T47D (cell line): ENCODE data around the gene KIF3A.

ENCODE experiments used
- DNase-seq, 2 experiments: peaks; one replicate each; pipeline versions ENCODE4 v3.0.0 to v3.0.0-alpha.2; 2011 to 2012; ENCODE audit warnings: low read depth in 1 of 2, low spot score in 1 of 2
- JUND ChIP-seq: IDR thresholded peaks from 2 replicates; pipeline ENCODE4 v1.6.1; 2012; ENCODE audit warnings: low read depth
- in situ Hi-C: cut with HindIII; loops from 2 replicates; pipeline ENCODE4 v1.10.0; 2016; ENCODE audit warnings: low sequenced_read_pairs, low pct_unique_long_range_greater_than_20kb

KIF3A gene

DNA sequence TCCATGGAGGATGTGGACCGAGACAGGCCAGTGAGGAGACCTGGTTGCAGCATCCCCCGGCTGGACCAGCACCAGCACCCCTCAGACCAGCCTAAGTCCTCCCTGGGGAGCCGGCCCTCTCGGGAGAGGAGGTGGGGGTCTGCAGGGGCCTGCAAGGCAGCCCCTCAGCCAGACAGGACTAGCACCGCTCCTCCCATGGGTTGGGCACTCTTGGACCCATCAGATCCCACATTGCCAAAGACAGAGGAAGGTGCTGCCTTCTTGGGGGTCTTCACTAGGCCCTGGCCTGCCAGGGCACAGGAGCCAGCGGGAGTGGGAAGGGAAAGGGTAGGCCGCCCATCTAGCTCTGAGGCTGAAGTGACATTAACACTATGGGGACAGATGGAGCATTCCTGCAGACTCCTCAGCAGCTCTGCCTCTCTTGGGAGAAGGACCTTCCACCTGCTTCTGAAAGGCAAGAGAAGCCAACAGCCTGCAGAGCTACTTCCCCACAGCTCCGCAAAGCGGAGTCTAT is 72.6 kb downstream of the KIF3A start:
- DNase-seq = no peak
- TF ChIP-seq JUND = no peak
- in situ Hi-C loops = no loop called here

DNA sequence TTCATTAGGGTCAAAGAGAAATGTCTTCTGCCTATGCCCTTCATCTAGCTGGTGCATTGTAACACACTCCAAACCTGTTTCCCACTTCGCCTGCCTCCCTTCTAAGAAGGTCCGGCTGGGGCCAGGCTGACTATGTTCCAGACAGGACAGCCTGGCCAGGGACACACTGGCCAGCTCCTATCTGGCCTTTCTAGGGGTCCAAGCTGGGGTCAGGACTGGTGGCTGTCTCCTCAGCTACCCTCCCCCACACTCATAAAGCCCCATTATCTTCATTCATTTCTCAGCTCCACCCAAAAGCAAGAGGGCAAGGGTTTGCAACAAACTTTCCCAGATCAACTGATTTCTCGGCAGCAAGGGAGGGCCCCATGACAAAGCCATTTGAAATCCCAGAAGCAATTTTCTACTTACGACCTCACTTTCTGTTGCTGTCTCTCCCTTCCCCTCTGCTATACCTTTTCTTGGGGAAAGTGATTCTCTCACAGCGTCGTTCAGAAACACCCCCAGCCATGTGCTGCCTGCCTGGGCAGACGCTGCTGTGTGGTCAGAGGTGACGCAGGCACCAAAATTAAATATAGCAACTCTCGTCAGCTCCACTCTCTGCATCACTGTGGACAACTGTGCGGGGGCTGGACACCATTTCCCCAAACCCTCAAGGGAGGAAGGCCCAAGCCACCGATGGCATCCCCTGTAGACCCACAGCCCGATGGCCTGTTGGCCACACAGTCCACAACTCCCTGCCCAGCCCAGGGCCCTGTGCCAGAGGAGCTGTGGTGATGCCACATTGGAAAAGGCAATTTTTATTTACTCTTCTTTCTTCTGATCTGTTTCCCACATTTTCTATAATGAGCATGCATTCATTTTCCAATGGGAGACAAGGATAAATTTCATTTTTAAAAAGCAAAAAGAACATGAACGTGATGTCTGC is 73.3 kb downstream of the KIF3A start:
- DNase-seq = no peak

DNA sequence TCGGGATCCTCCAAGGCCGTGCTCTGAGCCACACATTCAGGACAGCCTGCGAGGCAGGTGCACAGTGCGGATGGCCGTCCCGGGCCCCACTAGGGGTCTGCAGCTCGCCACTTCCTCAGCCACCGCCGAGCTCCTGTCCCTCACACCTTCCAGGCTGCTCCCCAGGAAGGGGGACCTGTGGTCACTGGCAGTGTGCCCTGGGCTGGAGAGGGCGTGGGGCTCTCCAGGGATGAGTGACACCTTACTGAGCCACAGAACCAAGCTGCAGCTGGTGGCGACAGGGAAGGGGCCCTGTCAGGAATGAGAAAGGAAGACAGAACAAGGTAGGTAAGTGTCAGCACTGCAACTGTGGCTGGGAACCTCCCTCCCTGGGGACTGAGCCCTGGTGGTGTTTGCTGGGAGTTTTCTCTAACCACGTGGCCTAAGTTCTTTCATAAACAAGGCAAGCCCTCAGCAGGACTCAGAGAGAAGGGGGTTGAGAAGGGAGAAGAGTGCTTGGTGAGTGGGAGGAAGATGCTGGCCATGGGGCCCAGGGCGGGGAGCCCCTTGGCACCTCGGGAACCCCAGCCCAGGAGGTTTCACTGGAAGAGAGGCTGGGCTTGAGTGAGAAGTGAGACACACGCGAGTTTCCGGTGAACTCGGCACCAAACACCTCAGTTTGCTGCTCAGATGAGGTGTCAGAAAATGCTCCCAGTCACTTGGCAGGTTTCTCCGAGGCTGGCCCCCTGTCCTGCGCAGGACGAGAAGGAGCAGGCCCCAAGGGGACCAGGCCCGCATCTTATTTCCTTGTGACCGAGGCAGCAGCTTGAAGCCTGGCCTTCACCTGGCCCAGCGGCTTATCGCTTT is 74.2 kb downstream of the KIF3A start:
- in situ Hi-C loops = no loop called here
- TF ChIP-seq JUND = no peak
- peak in 1 of 2 experiments; percentile 17 for DNase-seq

More for the DNA sequence above, 73.3 kb downstream of the KIF3A start:
- in situ Hi-C loops = no loop called here
- TF ChIP-seq JUND = no peak

DNA sequence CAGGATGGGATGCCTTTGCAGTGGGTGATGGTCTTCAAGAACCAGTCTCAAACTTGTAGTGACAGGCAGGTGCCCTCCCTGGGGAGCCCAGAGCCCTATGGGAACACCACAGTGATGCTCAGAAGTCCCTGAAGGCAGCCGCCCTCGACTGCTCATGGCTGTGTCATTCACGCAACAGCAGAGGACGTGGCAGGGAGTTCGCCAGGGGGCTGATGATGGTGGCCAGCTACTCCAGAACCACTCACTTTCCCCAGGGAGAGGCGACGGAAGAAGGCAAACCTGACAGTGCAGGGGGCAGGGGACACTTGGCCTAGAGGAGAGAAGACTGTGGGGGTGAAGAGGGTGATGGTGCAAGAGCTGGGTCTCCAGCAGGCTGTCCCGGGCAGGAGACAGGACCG is 75.3 kb downstream of the KIF3A start:
- in situ Hi-C loops = no loop called here
- TF ChIP-seq JUND = no peak
- DNase-seq = no peak

DNA sequence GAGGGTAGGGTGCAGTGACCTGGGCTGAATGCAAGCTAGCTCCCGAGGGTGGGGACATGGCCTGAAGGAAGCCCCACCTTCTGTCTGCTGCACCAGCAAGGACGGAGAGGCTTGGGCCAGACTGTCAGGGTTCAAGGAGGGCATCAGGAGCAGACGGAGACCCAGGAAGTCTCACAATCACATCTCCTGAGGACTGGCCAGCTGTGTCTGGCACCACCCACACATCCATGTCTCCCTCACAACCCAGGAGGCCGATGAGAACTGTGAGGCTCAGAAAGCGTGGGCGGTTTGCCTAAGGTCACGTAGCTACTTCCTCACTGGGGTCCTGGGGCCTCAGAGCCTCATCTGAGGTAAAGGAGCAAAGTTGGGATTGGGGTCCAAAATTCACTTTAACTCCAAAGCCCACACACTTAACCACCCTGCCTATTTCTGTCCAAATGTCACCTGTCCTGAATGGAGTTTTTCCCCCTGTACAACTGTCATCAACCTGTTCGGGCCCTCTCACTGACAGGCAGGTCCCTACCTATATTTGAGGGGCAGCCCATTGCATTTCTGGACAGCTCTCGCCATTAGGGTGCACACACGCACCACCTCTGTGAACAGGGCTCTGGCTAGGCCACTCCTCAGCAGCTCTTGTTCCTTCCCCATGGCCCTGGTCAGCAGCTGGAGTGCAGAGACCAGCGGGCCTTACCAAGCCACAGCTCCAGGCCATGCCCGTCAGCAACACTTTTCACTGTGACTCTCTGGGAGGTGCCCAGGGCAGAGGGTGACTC is 75.9 kb downstream of the KIF3A start:
- no peak for TF ChIP-seq JUND
- peak in 1 of 2 experiments; percentile 32 for DNase-seq
- in situ Hi-C loops = no loop called here

DNA sequence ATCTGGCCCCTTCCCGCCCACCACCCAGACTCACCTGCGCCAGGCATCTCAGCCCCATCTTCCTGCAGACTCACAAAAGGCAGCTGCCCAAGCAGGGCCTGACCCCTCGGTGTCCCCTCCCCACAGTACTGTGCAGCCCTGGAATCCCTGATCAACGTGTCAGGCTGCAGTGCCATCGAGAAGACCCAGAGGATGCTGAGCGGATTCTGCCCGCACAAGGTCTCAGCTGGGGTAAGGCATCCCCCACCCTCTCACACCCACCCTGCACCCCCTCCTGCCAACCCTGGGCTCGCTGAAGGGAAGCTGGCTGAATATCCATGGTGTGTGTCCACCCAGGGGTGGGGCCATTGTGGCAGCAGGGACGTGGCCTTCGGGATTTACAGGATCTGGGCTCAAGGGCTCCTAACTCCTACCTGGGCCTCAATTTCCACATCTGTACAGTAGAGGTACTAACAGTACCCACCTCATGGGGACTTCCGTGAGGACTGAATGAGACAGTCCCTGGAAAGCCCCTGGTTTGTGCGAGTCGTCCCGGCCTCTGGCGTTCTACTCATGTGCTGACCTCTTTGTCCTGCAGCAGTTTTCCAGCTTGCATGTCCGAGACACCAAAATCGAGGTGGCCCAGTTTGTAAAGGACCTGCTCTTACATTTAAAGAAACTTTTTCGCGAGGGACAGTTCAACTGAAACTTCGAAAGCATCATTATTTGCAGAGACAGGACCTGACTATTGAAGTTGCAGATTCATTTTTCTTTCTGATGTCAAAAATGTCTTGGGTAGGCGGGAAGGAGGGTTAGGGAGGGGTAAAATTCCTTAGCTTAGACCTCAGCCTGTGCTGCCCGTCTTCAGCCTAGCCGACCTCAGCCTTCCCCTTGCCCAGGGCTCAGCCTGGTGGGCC is 77.5 kb downstream of the KIF3A start:
- no peak for DNase-seq

DNA sequence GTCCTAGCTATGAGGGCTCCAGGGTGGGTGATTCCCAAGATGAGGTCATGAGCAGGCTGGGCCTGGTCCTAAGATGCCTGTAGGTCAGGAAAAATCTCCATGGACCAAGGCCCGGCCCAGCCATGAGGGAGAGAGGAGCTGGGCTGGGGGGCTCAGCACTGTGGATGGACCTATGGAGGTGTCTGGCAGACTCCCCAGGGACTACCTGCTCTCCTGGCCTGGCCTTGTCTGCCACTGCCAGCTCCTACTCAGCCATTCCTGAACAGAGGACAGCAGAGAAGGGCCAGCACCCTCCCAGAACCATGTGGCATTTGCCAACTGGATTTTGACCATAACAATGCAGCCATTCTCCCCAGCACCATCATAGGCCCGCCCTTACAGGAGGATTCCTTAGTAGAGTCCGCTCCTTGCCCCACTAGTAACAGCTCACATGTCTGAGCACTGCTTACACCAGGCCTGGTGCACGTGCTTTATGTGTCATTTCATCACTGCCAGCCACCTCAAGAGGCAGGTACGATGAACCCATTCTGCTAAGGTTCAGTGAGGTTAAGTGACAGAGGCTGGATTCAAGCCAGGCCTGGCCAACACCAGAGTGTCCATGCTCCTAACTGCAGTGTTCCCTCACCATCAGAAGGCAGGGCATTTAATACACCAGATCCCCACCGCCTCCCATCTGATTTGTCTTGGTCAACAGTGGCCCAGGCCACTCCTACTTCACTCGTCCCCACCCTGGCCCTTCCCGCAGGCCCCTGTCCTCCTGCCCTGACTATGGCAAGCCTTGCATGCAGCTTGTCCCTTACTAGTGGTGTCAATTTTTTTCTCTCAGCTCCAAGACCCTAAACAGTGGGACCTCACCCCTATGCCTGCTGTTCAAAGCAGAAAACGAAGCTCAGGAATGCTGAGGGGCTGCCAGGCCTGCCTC is 78.7 kb downstream of the KIF3A start:
- in situ Hi-C loops = no loop called here
- DNase-seq = no peak
- no peak for TF ChIP-seq JUND

More for the DNA sequence above, 77.5 kb downstream of the KIF3A start:
- TF ChIP-seq JUND = no peak
- in situ Hi-C loops = no loop called here

DNA sequence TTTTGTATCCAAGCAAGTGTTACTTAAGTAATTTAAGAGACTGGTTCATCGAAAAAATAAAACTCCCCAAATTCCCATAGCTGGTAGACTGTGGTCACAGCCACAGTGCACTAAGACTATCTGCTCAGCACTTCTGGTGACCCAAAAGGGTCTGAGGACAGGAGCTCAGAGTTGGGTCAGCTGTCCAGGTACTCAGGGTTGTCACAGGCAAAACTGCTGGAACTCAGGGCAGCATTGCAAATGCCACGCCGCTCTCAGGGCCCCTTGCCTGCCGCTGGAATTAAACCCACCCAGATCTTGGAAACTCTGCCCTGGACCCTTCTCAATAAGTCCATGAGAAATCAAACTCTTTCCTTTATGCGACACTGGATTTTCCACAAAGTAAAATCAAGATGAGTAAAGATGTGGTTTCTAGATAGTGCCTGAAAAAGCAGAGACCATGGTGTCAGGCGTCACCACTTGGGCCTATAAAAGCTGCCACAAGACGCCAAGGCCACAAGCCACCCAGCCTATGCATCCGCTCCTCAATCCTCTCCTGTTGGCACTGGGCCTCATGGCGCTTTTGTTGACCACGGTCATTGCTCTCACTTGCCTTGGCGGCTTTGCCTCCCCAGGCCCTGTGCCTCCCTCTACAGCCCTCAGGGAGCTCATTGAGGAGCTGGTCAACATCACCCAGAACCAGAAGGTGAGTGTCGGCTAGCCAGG is 79.5 kb downstream of the KIF3A start, which contains the start of gene IL13:
Gene IL13 (plus strand): TSS at position 498 of the 705 bp plus-strand sequence. CDS start 14 bp downstream, at position 512.
- in situ Hi-C loops = no loop called here
- no peak for TF ChIP-seq JUND
- DNase-seq = no peak

DNA sequence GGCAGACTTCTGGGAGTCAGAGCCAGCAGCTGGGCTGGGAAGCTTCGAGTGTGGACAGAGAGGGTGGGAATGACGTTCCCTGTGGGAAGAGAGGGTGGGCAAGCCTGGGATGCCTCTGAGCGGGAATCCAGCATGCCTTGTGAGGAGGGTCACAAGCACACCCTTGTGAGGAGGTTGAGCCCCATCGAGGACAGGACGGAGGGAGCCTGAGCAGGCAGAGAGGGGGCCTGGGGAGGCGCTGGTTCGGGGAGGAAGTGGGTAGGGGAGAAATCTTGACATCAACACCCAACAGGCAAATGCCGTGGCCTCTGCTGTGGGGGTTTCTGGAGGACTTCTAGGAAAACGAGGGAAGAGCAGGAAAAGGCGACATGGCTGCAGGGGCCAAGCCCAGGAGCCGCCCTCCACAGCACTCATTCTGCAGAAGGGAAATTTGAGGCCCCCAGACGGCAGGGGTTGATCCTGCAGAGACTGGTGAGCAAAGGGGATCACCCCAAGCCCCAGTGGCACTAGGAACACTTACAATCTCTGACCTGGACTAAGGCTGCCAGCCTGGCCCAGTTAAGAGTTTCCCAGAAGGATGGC is 80.5 kb downstream of the KIF3A start:
- in situ Hi-C loops = no loop called here
- DNase-seq = no peak
- no peak for TF ChIP-seq JUND
